Measurements from ENCODE around the gene ADIRF. TPM values are rescaled to one million over a fixed set of nuclear protein-coding genes. Genes with fewer than 3 reads are reported as not detected.

The ADIRF gene
- total and polyA plus RNA-seq, 10 of the 15 experiments (the other 5 are each of a cell fraction or from before 2014, with no cell fraction given), result 0.12 to 2.5 (median 0.70) TPM; not detected in 2

DNA sequence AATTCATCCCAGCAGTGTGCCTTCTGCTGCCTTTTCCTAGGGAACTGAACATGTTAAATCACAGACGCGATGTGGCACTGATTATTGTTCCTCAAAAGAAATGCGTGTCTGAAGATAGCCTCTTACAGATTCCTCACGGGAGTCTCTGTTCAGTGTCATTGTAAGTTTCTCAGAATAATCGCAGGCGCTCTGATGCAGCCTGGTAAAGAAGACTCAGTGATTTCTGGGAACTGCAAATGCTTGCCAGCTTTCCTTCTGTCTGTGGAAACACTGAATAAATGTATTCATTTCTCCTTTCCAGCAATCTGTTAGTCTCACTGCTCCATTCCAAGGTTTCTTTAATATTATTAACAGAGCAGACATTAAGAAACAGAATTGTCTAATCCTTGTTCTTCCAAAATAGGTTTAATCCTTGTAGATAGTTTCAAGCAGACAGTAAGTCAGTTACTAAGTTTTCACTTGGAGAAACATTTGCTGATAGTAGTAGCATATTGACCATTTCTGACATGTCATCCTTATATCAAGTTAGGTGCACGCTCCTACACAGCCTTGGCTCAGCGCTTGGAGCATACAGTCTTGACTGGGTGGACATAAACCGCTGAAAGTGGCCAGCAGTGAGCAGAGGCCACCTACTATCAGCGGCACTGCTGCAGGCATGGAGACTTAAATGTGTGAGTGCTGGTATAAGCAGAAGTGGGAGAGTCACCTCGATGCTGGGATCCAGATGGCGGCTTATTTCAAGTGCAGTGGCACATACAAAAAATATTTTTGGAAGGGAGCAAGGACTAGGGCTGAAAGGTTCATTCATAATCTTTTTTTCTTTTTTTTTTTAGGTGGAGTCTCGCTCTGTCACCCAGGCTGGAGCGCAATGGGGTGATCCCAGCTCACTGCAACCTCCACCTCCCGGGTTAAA lies 38.6 kb upstream of the ADIRF start (continued):
- TF ChIP-seq MTA2 (IDR thresholded peaks at IDR 0.05; ENCODE audit: low read depth) (no peak), RBBP5 (conservative IDR thresholded peaks at IDR 0.05) (no peak), NR2F1 (conservative IDR thresholded peaks at IDR 0.05) (no peak), TCF12 (IDR thresholded peaks at IDR 0.05; ENCODE audit: low read depth, low read length) (no peak), MAX (IDR thresholded peaks at IDR 0.05; ENCODE audit: low read depth, low read length) (no peak)
- TF ChIP-seq, protein P1, sequence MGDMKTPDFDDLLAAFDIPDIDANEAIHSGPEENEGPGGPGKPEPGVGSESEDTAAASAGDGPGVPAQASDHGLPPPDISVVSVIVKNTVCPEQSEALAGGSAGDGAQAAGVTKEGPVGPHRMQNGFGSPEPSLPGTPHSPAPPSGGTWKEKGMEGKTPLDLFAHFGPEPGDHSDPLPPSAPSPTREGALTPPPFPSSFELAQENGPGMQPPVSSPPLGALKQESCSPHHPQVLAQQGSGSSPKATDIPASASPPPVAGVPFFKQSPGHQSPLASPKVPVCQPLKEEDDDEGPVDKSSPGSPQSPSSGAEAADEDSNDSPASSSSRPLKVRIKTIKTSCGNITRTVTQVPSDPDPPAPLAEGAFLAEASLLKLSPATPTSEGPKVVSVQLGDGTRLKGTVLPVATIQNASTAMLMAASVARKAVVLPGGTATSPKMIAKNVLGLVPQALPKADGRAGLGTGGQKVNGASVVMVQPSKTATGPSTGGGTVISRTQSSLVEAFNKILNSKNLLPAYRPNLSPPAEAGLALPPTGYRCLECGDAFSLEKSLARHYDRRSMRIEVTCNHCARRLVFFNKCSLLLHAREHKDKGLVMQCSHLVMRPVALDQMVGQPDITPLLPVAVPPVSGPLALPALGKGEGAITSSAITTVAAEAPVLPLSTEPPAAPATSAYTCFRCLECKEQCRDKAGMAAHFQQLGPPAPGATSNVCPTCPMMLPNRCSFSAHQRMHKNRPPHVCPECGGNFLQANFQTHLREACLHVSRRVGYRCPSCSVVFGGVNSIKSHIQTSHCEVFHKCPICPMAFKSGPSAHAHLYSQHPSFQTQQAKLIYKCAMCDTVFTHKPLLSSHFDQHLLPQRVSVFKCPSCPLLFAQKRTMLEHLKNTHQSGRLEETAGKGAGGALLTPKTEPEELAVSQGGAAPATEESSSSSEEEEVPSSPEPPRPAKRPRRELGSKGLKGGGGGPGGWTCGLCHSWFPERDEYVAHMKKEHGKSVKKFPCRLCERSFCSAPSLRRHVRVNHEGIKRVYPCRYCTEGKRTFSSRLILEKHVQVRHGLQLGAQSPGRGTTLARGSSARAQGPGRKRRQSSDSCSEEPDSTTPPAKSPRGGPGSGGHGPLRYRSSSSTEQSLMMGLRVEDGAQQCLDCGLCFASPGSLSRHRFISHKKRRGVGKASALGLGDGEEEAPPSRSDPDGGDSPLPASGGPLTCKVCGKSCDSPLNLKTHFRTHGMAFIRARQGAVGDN (IDR thresholded peaks at IDR 0.05), result no peak

DNA sequence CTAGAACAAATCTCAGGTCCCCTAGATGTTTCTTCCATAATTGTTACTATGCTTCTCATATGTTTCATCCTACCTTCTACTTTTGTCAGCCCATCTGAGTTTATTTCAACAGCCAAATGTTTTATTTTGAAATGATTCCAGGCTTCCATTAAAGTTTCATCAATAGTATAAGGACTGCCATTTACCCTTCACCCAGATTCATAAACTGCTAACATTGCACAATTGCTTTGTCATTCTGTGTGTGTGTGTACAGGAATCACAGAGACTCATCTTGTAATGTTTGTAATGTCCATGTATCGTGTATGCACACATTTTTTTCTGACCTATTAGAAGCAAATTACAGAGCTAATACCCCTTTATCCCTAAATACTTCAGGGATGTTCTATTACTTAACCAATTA lies 36.4 kb upstream of the ADIRF start:
- ATAC-seq (no peak), DNase-seq (ENCODE audit: low read depth, low spot score) (no peak), FAIRE-seq (no peak)
- SMC1A ChIA-PET (ENCODE audit: uncharacterized antibody, unreplicated experiment), result interaction anchor here (0.9 kb wide), 1 partner anchor 14 kb away, joined by 3 read pairs; no protein-coding TSS in a partner anchor
- Histone ChIP-seq H3K9me3 (replicated peaks; ENCODE audit: control insufficient read depth, insufficient read depth, low read length) (no peaks in the 10 kb centered on the region), H2AFZ (ENCODE audit: control insufficient read depth, low read depth, low read length) (no peak overlapping the region), H3K36me3 (ENCODE audit: control insufficient read depth in 2 of 2, insufficient read depth in 2 of 2, low read length in 1 of 2) (peaks cover 0 to 3% of the 10 kb centered on the region in 2 experiments; a peak in 1 of 4 replicates), H3K4me1 (ENCODE audit: control insufficient read depth, insufficient read depth, low read length) (no peaks in the 10 kb centered on the region), H3K79me2 (ENCODE audit: control insufficient read depth, insufficient read depth, low read length) (no peaks in the 10 kb centered on the region), H3K4me3 (no peak overlapping the region), H3K9ac (ENCODE audit: control insufficient read depth, insufficient read depth, low read length) (no peak overlapping the region), H3K27ac (ENCODE audit: control insufficient read depth, insufficient read depth) (no peak overlapping the region), H3K4me2 (ENCODE audit: control insufficient read depth, insufficient read depth) (no peak overlapping the region), H4K20me1 (ENCODE audit: control insufficient read depth, insufficient read depth) (no peaks in the 10 kb centered on the region), H3K27me3 (replicated peaks in 1 of 2; ENCODE audit: control insufficient read depth in 2 of 2, insufficient read depth in 2 of 2, low read length in 1 of 2) (no peaks in the 10 kb centered on the region)
- POLR2A ChIA-PET, result no interaction called here
- RAD21 ChIA-PET (ENCODE audit: unreplicated experiment), result no interaction called here
- CTCF ChIA-PET, result interaction anchor here (0.6 kb wide), 1 partner anchor 159 kb away, joined by 6 read pairs; no protein-coding TSS in a partner anchor
- in situ Hi-C loops (cut with MboI) (no loop called here), intact Hi-C loops (cut with micrococcal nuclease; ENCODE audit: unreplicated experiment) (no loop called here)
- BruUV-seq (replicated peaks), result no TSS peak
- 69% methylated on average over 1 of the region's 1 CpG for whole genome bisulfite sequencing (ENCODE audit: insufficient coverage, insufficient replicate concordance, low lambda C conversion rate, missing lambda C conversion rate)
- TF ChIP-seq, protein P2, sequence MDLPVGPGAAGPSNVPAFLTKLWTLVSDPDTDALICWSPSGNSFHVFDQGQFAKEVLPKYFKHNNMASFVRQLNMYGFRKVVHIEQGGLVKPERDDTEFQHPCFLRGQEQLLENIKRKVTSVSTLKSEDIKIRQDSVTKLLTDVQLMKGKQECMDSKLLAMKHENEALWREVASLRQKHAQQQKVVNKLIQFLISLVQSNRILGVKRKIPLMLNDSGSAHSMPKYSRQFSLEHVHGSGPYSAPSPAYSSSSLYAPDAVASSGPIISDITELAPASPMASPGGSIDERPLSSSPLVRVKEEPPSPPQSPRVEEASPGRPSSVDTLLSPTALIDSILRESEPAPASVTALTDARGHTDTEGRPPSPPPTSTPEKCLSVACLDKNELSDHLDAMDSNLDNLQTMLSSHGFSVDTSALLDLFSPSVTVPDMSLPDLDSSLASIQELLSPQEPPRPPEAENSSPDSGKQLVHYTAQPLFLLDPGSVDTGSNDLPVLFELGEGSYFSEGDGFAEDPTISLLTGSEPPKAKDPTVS (IDR thresholded peaks at IDR 0.05; ENCODE audit: low read depth, low read length), result peak; percentile 87
- no peak for TF ChIP-seq SMARCA5 (IDR thresholded peaks at IDR 0.05)

Measured in GM12878 (cell line).